GM12872 (cell line): ENCODE results near the gene RNF11.

ENCODE experiments used
- TF ChIP-seq, protein P1 (sequence below): IDR thresholded peaks from 3 replicates; pipeline ENCODE4 v1.5.1; 2011; ENCODE audit warnings: low read depth, mild to moderate bottlenecking, low read length, moderate library complexity; ENCODE audit not compliant: insufficient read depth

RNF11 gene

GRCh38 chr1:51263147-51263877 lies 27.2 kb downstream of the RNF11 start:
- TF ChIP-seq, protein P1, sequence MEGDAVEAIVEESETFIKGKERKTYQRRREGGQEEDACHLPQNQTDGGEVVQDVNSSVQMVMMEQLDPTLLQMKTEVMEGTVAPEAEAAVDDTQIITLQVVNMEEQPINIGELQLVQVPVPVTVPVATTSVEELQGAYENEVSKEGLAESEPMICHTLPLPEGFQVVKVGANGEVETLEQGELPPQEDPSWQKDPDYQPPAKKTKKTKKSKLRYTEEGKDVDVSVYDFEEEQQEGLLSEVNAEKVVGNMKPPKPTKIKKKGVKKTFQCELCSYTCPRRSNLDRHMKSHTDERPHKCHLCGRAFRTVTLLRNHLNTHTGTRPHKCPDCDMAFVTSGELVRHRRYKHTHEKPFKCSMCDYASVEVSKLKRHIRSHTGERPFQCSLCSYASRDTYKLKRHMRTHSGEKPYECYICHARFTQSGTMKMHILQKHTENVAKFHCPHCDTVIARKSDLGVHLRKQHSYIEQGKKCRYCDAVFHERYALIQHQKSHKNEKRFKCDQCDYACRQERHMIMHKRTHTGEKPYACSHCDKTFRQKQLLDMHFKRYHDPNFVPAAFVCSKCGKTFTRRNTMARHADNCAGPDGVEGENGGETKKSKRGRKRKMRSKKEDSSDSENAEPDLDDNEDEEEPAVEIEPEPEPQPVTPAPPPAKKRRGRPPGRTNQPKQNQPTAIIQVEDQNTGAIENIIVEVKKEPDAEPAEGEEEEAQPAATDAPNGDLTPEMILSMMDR: no peak

- TF ChIP-seq, protein P1: no peak
Observed at GRCh38 chr1:51264451-51264850, 28.4 kb downstream of the RNF11 start.

- TF ChIP-seq, protein P1: no peak
Observed at GRCh38 chr1:51265618-51266017, 29.5 kb downstream of the RNF11 start.

- TF ChIP-seq, protein P1: no peak
Observed at GRCh38 chr1:51266181-51266580, 30.1 kb downstream of the RNF11 start.

GRCh38 chr1:51266791-51267190 lies 30.7 kb downstream of the RNF11 start:
- TF ChIP-seq, protein P1: no peak

GRCh38 chr1:51268634-51269033 lies 32.6 kb downstream of the RNF11 start:
- TF ChIP-seq, protein P1: no peak

- TF ChIP-seq, protein P1: no peak
Observed at GRCh38 chr1:51270751-51271150, 34.7 kb downstream of the RNF11 start.

DNA sequence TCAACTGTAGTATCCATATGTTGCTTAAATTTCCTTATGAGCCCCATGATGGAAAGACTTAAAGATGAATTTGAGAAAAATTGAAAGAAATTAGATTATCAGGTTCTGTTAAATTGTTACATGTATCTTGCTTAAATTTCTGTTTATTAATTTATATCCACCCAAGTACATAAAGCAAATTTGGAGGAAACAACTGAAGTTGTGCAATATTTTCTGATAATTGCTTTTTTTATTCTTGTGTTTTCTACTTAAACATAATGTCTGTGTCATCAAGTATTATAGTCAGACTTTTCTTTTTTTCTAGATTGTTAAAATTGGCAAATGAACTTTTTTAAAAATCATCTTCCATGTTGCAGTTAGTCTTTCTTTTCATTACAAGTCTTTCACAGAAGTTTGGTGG lies 36.8 kb downstream of the RNF11 start:
- TF ChIP-seq, protein P1: no peak
